Astrocyte (in vitro differentiated cells and primary cell): Measurements from ENCODE around the gene LIN37. TPM values are rescaled to one million over a fixed set of nuclear protein-coding genes. Genes with fewer than 3 reads are reported as not detected.

Experiments
- DNase-seq: peaks from one replicate; pipeline ENCODE4 v3.0.0-alpha.2; 2010; ENCODE audit warnings: low read depth
- FAIRE-seq: peaks from 2 replicates; lab custom pipeline; 2011; peaks lifted over from hg19 to GRCh38; lab: Jason Lieb, UNC
- H2AFZ ChIP-seq: 2 replicates; pipeline ENCODE4 v1.6.0; 2012; ENCODE audit warnings: low read depth, low read length, inconsistent platforms
- H3K27ac ChIP-seq: 2 replicates; pipeline ENCODE4 v1.5.1; 2011; ENCODE audit warnings: low read depth, low read length, inconsistent platforms
- H3K27me3 ChIP-seq: 2 replicates; pipeline ENCODE4 v1.6.0; 2011; ENCODE audit warnings: low read length, inconsistent platforms; ENCODE audit not compliant: insufficient read depth
- H3K36me3 ChIP-seq: 2 replicates; pipeline ENCODE4 v1.5.1; 2011; ENCODE audit warnings: low read length, inconsistent platforms; ENCODE audit not compliant: insufficient read depth
- H3K4me1 ChIP-seq: 2 replicates; pipeline ENCODE4 v1.5.1; 2011; ENCODE audit warnings: low read length, inconsistent platforms; ENCODE audit not compliant: insufficient read depth
- H3K4me2 ChIP-seq: 2 replicates; pipeline ENCODE4 v1.6.0; 2012; ENCODE audit warnings: low read length, inconsistent platforms
- H3K4me3 ChIP-seq: 2 replicates; pipeline ENCODE4 v1.5.1; 2011; ENCODE audit warnings: low read depth, mild to moderate bottlenecking, low read length, inconsistent platforms; ENCODE audit not compliant: insufficient read depth
- H3K79me2 ChIP-seq: 2 replicates; pipeline ENCODE4 v1.6.0; 2012; ENCODE audit warnings: mild to moderate bottlenecking, low read length, inconsistent platforms; ENCODE audit not compliant: insufficient read depth
- H3K9ac ChIP-seq: 2 replicates; pipeline ENCODE4 v1.6.0; 2012; ENCODE audit warnings: mild to moderate bottlenecking, low read length, inconsistent platforms
- H3K9me3 ChIP-seq: 2 replicates; pipeline ENCODE4 v1.5.1; 2012; ENCODE audit warnings: low read depth, mild to moderate bottlenecking, low read length, inconsistent platforms; ENCODE audit not compliant: insufficient read depth
- H4K20me1 ChIP-seq: 2 replicates; pipeline ENCODE4 v1.6.0; 2012; ENCODE audit warnings: low read length, inconsistent platforms; ENCODE audit not compliant: insufficient read depth
- H3K27ac Mint-ChIP-seq: one replicate; pipeline ENCODE4 v1.8.0; 2021; ENCODE audit warnings: mild to moderate bottlenecking, mixed read lengths; ENCODE audit not compliant: unreplicated experiment
- H3K27me3 Mint-ChIP-seq: one replicate; pipeline ENCODE4 v1.8.0; 2021; ENCODE audit warnings: low read depth, mixed read lengths; ENCODE audit not compliant: unreplicated experiment
- H3K36me3 Mint-ChIP-seq: one replicate; pipeline ENCODE4 v1.8.0; 2021; ENCODE audit warnings: low read depth, mixed read lengths; ENCODE audit not compliant: unreplicated experiment
- H3K4me1 Mint-ChIP-seq: one replicate; pipeline ENCODE4 v1.8.0; 2021; ENCODE audit warnings: low read depth, mixed read lengths; ENCODE audit not compliant: unreplicated experiment
- H3K4me3 Mint-ChIP-seq: one replicate; pipeline ENCODE4 v1.8.0; 2021; ENCODE audit warnings: mild to moderate bottlenecking, moderate library complexity, mixed read lengths; ENCODE audit not compliant: unreplicated experiment
- H3K9me3 Mint-ChIP-seq: one replicate; pipeline ENCODE4 v1.8.0; 2021; ENCODE audit warnings: mild to moderate bottlenecking, mixed read lengths; ENCODE audit not compliant: unreplicated experiment
- EZH2 ChIP-seq: IDR thresholded peaks from 2 replicates; pipeline ENCODE4 v1.6.1; 2012; ENCODE audit warnings: mild to moderate bottlenecking, low read length, inconsistent platforms; ENCODE audit not compliant: insufficient read depth
- total RNA-seq: library from RNA; stranded (reverse); gene quantifications from 2 replicates; pipeline ENCODE4 v1.2.1, GENCODE V29; 2021
- TF ChIP-seq, protein P1 (sequence below): IDR thresholded peaks from 2 replicates; pipeline ENCODE4 v1.5.1; 2011; ENCODE audit warnings: low read depth, mild to moderate bottlenecking, inconsistent platforms, low read length, moderate library complexity; ENCODE audit not compliant: insufficient read depth

The LIN37 gene
- total RNA-seq, 1 donor from 2014 or later, result 15.6 TPM

DNA sequence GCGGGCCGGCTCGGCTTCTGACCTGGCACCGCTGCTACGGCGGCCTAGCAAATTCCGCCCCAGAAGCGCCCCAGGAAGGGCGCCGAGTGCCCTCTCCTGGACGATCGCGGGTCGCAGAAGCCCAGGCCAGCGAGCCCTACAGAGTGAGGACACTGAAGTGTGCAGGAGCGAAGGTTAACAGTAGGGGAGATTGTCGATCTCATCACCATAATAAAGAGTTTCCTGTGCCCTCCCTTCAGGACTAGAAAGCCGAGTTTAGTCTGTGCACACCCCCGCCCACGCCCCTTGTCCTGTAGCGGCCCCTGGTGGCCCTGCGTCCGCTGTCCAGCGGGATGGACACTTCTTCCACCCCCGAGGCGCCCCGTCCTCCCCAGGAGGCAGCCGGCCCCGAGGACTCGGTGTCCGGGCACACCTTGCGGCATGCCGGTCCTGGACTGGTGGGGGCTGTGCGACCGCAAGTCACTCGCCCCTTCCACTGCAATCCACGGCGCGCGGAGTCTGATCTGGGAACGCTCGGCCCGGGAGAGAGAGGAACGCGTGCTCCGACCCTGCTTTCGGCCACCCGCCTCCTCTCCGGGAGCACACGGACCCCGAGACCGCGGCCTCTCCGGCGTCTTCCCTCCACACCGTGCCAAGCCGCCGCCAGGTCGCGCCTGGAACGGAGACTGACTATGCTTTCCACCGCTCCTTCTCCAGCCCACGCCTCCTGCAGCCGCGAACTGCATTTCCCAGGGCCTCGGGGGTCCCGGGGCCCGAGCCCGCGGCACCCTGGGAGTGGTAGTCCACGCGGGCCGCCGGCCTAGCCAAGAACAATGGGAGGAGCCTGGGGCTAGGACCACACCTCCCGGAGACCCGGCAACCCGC lies 31.3 kb upstream of the LIN37 start:
- Histone ChIP-seq H3K4me2 (peak overlapping the region; percentile 91), H3K79me2 (peaks cover 35% of the 10 kb centered on the region), H3K36me3 (no peaks in the 10 kb centered on the region), H3K4me3 (peak overlapping the region; percentile 66), H2AFZ (peak overlapping the region; percentile 98), H3K27me3 (peaks cover 2% of the 10 kb centered on the region), H3K9ac (peak overlapping the region; percentile 79), H3K27ac (peak overlapping the region; percentile 58), H4K20me1 (peaks cover 34% of the 10 kb centered on the region), H3K4me1 (peaks cover 18% of the 10 kb centered on the region), H3K9me3 (no peaks in the 10 kb centered on the region)
- FAIRE-seq, result no peak
- peak; percentile 87 for DNase-seq
- Mint-ChIP-seq H3K4me1 (peaks cover 6% of the 10 kb centered on the region), H3K9me3 (no peaks in the 10 kb centered on the region), H3K27me3 (peaks cover 6% of the 10 kb centered on the region), H3K27ac (peak overlapping the region; percentile 87), H3K36me3 (peaks cover 9% of the 10 kb centered on the region), H3K4me3 (peak overlapping the region; percentile 93)
- TF ChIP-seq, protein P1, sequence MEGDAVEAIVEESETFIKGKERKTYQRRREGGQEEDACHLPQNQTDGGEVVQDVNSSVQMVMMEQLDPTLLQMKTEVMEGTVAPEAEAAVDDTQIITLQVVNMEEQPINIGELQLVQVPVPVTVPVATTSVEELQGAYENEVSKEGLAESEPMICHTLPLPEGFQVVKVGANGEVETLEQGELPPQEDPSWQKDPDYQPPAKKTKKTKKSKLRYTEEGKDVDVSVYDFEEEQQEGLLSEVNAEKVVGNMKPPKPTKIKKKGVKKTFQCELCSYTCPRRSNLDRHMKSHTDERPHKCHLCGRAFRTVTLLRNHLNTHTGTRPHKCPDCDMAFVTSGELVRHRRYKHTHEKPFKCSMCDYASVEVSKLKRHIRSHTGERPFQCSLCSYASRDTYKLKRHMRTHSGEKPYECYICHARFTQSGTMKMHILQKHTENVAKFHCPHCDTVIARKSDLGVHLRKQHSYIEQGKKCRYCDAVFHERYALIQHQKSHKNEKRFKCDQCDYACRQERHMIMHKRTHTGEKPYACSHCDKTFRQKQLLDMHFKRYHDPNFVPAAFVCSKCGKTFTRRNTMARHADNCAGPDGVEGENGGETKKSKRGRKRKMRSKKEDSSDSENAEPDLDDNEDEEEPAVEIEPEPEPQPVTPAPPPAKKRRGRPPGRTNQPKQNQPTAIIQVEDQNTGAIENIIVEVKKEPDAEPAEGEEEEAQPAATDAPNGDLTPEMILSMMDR, result peak; percentile 75
- TF ChIP-seq EZH2, result no peak

DNA sequence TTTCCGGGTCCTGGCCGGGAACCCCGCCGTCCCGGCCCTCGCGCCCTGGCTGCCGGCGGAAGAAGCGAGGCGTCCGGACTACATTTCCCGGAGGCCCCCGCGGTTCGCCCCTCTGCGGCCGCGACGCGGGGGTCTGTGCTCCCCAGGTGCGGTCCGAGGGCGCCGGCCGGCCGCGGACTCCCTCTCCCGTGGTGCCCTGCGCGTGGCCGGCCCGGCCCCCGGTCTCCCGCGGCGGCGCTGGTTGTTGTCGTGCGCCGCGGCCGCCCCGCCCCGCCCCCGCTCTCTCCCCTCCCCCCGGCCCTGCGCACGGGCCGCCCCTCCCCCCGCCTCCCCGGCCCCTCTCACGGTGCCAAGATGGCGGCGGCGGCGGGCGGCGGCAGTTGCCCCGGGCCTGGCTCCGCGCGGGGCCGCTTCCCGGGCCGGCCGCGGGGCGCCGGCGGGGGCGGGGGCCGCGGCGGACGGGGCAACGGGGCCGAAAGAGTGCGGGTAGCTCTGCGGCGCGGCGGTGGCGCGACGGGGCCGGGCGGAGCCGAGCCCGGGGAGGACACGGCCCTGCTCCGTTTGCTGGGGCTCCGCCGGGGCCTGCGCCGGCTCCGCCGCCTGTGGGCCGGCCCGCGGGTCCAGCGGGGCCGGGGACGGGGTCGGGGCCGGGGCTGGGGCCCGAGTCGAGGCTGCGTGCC lies 30.6 kb upstream of the LIN37 start, which contains the start of gene KMT2B:
KMT2B (plus strand) TSS at position 339 of the 680 bp plus-strand sequence; CDS start at position 355, 16 bp downstream.
- Mint-ChIP-seq H3K4me3 (peak within 1 kb of the TSS; percentile 93), H3K27ac (peak within 1 kb of the TSS; percentile 87), H3K4me1 (peaks cover 6% of the 10 kb centered on the region), H3K36me3 (peaks cover 9% of the 10 kb centered on the region), H3K9me3 (no peaks in the 10 kb centered on the region), H3K27me3 (peaks cover 5% of the 10 kb centered on the region)
- Histone ChIP-seq H3K4me1 (peaks cover 18% of the 10 kb centered on the region), H3K79me2 (peaks cover 41% of the 10 kb centered on the region), H3K9me3 (no peaks in the 10 kb centered on the region), H2AFZ (peak within 1 kb of the TSS; percentile 98), H3K27ac (peak within 1 kb of the TSS; percentile 58), H4K20me1 (peaks cover 41% of the 10 kb centered on the region), H3K4me2 (peak within 1 kb of the TSS; percentile 97), H3K9ac (peak within 1 kb of the TSS; percentile 87), H3K36me3 (no peaks in the 10 kb centered on the region), H3K27me3 (peaks cover 2% of the 10 kb centered on the region), H3K4me3 (peak within 1 kb of the TSS; percentile 69)
- TF ChIP-seq, protein P1, result no peak
- no peak for TF ChIP-seq EZH2
- DNase-seq (no peak), FAIRE-seq (no peak)
